HCEC 1CT (cell line): ENCODE measurements around the gene CYP4F2.
"Not testable (repeated sequence)": the region's sequence is repeated elsewhere in the genome, so short reads cannot be mapped to it uniquely, and the experiment has no call there.

Experiments
- DNase-seq: peaks from one replicate; pipeline ENCODE4 v3.0.0-alpha.2; 2017

Gene CYP4F2

GRCh38 chr19:15843203-15843893, 54.5 kb downstream of the CYP4F2 start:
- no peak for DNase-seq

- DNase-seq, result no peak
Measured at GRCh38 chr19:15841875-15842569, 55.9 kb downstream of the CYP4F2 start.

GRCh38 chr19:15840833-15841232, 57.0 kb downstream of the CYP4F2 start:
- DNase-seq, result no peak

- not testable (repeated sequence) for DNase-seq
Measured at GRCh38 chr19:15839888-15840287, 58.0 kb downstream of the CYP4F2 start.

GRCh38 chr19:15838351-15838750, 59.5 kb downstream of the CYP4F2 start:
- no peak for DNase-seq

GRCh38 chr19:15837221-15837731, 60.6 kb downstream of the CYP4F2 start:
- DNase-seq, result no peak

GRCh38 chr19:15836330-15837220, 61.3 kb downstream of the CYP4F2 start:
- DNase-seq, result peak; percentile 79

GRCh38 chr19:15835565-15836329, 62.1 kb downstream of the CYP4F2 start:
- DNase-seq, result not testable (repeated sequence)

- DNase-seq, result not testable (repeated sequence)
Measured at GRCh38 chr19:15834232-15834631, 63.6 kb downstream of the CYP4F2 start.

- no peak for DNase-seq
Measured at GRCh38 chr19:15831626-15832025, 66.2 kb downstream of the CYP4F2 start.

- no peak for DNase-seq
Measured at GRCh38 chr19:15829786-15830185, 68.1 kb downstream of the CYP4F2 start.

- DNase-seq, result no peak
Measured at GRCh38 chr19:15829306-15829698, 68.6 kb downstream of the CYP4F2 start.

- DNase-seq, result not testable (repeated sequence)
Measured at GRCh38 chr19:15828611-15829305, 69.1 kb downstream of the CYP4F2 start.

- DNase-seq, result no peak
Measured at GRCh38 chr19:15828121-15828610, 69.7 kb downstream of the CYP4F2 start.
